Liver (tissue), 3 donors: Measurements from ENCODE around the gene PKP4.

Experiments used
- EGR1 ChIP-seq, 2 donors: IDR thresholded peaks; 2 replicates each; pipeline ENCODE4 v1.6.1; 2016 to 2018; ENCODE audit warnings: antibody characterized with exemption in 2 of 2, low read depth in 2 of 2
- FOXA1 ChIP-seq: IDR thresholded peaks from 2 replicates; pipeline ENCODE4 v1.6.1; 2016; ENCODE audit warnings: antibody characterized with exemption
- GABPA ChIP-seq, 2 donors: IDR thresholded peaks in 1 of 2; conservative IDR thresholded peaks in 1 of 2; 2 replicates each; pipeline ENCODE4 v1.6.1; 2016; ENCODE audit warnings: antibody characterized with exemption in 2 of 2, mild to moderate bottlenecking in 1 of 2, moderate library complexity in 1 of 2
- JUND ChIP-seq, 2 donors: IDR thresholded peaks; 2 replicates each; pipeline ENCODE4 v1.6.1; 2016; ENCODE audit warnings: antibody characterized with exemption in 2 of 2
- RAD21 ChIP-seq, 2 donors: IDR thresholded peaks; 2 replicates each; pipeline ENCODE4 v1.6.1; 2016; ENCODE audit warnings: antibody characterized with exemption in 2 of 2, mild to moderate bottlenecking in 2 of 2
- RXRA ChIP-seq, 2 donors: IDR thresholded peaks; 2 replicates each; pipeline ENCODE4 v1.6.1; 2017 to 2018; ENCODE audit warnings: antibody characterized with exemption in 2 of 2, mild to moderate bottlenecking in 1 of 2
- SP1 ChIP-seq: IDR thresholded peaks from 2 replicates; pipeline ENCODE4 v1.6.1; 2018; ENCODE audit warnings: antibody characterized with exemption, mild to moderate bottlenecking
- TAF1 ChIP-seq: conservative IDR thresholded peaks from 2 replicates; pipeline ENCODE4 v1.6.1; 2016; ENCODE audit warnings: antibody characterized with exemption, mild to moderate bottlenecking
- YY1 ChIP-seq: IDR thresholded peaks from 2 replicates; pipeline ENCODE4 v1.6.1; 2016; ENCODE audit warnings: antibody characterized with exemption, mild to moderate bottlenecking
- TF ChIP-seq, protein P1 (sequence below): fragments of 150-350 bp; IDR thresholded peaks from 2 replicates; pipeline ENCODE4 v1.5.1; 2017; ENCODE audit warnings: improper control_type of control experiment, low read depth, low read length; ENCODE audit not compliant: missing input control
- TF ChIP-seq, protein P2 (sequence below): IDR thresholded peaks from 2 replicates; pipeline ENCODE4 v1.6.1; 2016; ENCODE audit warnings: antibody characterized with exemption
- TF ChIP-seq, protein P3 (sequence below): IDR thresholded peaks from 2 replicates; pipeline ENCODE4 v1.6.1; 2016; ENCODE audit warnings: antibody characterized with exemption
- TF ChIP-seq, protein P4 (sequence below): IDR thresholded peaks from 2 replicates; pipeline ENCODE4 v1.6.1; 2016; ENCODE audit warnings: antibody characterized with exemption
- TF ChIP-seq, protein P5 (sequence below): IDR thresholded peaks from 2 replicates; pipeline ENCODE4 v1.6.1; 2016; ENCODE audit warnings: antibody characterized with exemption, mild to moderate bottlenecking
- donor health status: healthy.
- donor health status: healthy.

DNA sequence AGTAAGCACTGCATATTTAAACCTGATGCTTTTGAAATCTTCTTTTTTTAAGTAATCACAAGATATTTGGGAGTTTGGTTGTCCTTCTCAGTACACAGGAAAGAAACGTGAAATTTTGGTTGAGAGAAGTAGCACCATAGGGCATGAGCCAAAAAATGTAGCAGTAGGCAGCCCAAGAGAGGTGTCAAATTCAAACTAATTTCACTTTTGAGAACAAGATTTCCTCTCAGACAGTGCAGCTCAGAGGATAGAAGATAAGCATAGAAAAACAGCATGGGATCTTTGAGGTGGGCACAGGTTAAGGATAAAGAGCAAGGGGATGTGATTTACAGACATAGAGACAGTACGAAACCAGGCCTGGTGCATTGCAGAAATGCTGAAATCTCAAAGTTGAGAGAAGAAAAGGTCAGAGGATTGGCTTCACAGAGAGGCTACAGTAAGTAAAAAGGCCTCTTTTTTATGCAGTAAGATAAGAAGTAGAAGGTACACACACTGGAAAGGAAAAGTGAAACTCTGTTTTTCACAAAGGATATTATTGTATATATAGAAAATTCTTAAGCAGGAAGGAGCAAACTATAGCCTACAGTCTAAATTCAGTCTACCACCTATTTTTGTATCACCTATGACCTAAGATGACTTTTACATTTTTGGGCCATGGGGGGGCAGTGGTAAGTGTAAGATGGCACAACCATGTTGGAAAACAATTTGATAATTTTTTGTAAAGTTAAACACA is 89.8 kb downstream of the PKP4 start:
- TF ChIP-seq, protein P1, sequence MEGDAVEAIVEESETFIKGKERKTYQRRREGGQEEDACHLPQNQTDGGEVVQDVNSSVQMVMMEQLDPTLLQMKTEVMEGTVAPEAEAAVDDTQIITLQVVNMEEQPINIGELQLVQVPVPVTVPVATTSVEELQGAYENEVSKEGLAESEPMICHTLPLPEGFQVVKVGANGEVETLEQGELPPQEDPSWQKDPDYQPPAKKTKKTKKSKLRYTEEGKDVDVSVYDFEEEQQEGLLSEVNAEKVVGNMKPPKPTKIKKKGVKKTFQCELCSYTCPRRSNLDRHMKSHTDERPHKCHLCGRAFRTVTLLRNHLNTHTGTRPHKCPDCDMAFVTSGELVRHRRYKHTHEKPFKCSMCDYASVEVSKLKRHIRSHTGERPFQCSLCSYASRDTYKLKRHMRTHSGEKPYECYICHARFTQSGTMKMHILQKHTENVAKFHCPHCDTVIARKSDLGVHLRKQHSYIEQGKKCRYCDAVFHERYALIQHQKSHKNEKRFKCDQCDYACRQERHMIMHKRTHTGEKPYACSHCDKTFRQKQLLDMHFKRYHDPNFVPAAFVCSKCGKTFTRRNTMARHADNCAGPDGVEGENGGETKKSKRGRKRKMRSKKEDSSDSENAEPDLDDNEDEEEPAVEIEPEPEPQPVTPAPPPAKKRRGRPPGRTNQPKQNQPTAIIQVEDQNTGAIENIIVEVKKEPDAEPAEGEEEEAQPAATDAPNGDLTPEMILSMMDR, result no peak
- TF ChIP-seq TAF1 (no peak), RAD21 (IDR thresholded peaks at IDR 0.05) (no peak), YY1 (no peak), GABPA (IDR thresholded peaks at IDR 0.05 in 1 of 2, conservative IDR thresholded peaks at IDR 0.05 in 1 of 2) (no peak), SP1 (no peak), JUND (IDR thresholded peaks at IDR 0.05) (no peak), RXRA (IDR thresholded peaks at IDR 0.05) (no peak), FOXA1 (no peak), EGR1 (IDR thresholded peaks at IDR 0.05; ENCODE audit: low read depth in 2 of 2) (no peak)
- TF ChIP-seq, protein P2, sequence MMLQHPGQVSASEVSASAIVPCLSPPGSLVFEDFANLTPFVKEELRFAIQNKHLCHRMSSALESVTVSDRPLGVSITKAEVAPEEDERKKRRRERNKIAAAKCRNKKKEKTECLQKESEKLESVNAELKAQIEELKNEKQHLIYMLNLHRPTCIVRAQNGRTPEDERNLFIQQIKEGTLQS, result no peak
- TF ChIP-seq, protein P3, sequence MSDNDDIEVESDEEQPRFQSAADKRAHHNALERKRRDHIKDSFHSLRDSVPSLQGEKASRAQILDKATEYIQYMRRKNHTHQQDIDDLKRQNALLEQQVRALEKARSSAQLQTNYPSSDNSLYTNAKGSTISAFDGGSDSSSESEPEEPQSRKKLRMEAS, result no peak
- TF ChIP-seq, protein P4, sequence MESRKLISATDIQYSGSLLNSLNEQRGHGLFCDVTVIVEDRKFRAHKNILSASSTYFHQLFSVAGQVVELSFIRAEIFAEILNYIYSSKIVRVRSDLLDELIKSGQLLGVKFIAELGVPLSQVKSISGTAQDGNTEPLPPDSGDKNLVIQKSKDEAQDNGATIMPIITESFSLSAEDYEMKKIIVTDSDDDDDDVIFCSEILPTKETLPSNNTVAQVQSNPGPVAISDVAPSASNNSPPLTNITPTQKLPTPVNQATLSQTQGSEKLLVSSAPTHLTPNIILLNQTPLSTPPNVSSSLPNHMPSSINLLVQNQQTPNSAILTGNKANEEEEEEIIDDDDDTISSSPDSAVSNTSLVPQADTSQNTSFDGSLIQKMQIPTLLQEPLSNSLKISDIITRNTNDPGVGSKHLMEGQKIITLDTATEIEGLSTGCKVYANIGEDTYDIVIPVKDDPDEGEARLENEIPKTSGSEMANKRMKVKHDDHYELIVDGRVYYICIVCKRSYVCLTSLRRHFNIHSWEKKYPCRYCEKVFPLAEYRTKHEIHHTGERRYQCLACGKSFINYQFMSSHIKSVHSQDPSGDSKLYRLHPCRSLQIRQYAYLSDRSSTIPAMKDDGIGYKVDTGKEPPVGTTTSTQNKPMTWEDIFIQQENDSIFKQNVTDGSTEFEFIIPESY, result no peak
- TF ChIP-seq, protein P5, sequence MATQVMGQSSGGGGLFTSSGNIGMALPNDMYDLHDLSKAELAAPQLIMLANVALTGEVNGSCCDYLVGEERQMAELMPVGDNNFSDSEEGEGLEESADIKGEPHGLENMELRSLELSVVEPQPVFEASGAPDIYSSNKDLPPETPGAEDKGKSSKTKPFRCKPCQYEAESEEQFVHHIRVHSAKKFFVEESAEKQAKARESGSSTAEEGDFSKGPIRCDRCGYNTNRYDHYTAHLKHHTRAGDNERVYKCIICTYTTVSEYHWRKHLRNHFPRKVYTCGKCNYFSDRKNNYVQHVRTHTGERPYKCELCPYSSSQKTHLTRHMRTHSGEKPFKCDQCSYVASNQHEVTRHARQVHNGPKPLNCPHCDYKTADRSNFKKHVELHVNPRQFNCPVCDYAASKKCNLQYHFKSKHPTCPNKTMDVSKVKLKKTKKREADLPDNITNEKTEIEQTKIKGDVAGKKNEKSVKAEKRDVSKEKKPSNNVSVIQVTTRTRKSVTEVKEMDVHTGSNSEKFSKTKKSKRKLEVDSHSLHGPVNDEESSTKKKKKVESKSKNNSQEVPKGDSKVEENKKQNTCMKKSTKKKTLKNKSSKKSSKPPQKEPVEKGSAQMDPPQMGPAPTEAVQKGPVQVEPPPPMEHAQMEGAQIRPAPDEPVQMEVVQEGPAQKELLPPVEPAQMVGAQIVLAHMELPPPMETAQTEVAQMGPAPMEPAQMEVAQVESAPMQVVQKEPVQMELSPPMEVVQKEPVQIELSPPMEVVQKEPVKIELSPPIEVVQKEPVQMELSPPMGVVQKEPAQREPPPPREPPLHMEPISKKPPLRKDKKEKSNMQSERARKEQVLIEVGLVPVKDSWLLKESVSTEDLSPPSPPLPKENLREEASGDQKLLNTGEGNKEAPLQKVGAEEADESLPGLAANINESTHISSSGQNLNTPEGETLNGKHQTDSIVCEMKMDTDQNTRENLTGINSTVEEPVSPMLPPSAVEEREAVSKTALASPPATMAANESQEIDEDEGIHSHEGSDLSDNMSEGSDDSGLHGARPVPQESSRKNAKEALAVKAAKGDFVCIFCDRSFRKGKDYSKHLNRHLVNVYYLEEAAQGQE, result no peak
